ENCODE results near the gene CCNL2. TPM values are rescaled to one million over a fixed set of nuclear protein-coding genes. Genes with fewer than 3 reads are reported as not detected.

Gene CCNL2
- total RNA-seq, 1 experiment from 2014 or later, result 142 TPM

DNA sequence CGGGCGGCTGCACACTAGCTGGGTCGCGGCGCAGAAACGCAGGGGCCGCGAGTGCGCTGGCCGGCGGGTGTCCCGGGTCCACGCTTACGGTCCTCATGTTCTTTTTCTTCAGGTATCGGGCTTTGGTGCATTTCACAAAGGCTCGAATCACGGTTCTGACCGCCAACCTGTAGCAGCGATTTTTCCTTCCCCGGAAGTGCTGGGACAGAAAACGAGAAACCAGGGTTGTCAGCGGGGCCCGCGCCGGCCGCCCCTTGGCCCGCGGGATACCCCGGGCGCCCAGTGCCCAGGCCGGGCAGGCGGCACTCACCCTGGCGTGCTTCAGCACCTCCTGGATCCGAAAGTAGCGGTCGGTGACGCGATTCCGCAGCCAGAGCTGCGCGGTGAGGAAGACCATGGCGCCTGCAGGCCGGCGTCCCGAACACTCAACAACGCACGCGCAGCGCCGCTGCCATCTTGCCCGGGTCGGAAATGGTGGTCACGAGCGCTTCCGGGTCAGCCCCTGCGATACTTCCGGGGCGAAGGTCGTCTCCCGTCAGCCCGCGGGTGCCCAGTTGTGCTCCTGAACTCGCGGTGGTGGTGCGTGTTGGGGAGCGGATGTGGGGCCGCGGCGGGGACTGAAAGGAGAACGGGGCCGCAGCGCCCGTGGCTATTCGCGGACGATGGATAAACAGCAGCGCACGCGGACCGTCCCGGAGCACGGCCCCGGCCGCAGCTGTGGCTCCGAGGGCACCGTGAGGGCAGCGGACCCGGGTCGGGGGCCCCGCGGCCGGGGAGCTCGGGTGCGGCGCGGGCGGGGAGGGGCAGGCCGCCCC lies 7.9 kb upstream of the CCNL2 start, which contains the start of gene MRPL20 (continued):
- TF ChIP-seq, protein P1, sequence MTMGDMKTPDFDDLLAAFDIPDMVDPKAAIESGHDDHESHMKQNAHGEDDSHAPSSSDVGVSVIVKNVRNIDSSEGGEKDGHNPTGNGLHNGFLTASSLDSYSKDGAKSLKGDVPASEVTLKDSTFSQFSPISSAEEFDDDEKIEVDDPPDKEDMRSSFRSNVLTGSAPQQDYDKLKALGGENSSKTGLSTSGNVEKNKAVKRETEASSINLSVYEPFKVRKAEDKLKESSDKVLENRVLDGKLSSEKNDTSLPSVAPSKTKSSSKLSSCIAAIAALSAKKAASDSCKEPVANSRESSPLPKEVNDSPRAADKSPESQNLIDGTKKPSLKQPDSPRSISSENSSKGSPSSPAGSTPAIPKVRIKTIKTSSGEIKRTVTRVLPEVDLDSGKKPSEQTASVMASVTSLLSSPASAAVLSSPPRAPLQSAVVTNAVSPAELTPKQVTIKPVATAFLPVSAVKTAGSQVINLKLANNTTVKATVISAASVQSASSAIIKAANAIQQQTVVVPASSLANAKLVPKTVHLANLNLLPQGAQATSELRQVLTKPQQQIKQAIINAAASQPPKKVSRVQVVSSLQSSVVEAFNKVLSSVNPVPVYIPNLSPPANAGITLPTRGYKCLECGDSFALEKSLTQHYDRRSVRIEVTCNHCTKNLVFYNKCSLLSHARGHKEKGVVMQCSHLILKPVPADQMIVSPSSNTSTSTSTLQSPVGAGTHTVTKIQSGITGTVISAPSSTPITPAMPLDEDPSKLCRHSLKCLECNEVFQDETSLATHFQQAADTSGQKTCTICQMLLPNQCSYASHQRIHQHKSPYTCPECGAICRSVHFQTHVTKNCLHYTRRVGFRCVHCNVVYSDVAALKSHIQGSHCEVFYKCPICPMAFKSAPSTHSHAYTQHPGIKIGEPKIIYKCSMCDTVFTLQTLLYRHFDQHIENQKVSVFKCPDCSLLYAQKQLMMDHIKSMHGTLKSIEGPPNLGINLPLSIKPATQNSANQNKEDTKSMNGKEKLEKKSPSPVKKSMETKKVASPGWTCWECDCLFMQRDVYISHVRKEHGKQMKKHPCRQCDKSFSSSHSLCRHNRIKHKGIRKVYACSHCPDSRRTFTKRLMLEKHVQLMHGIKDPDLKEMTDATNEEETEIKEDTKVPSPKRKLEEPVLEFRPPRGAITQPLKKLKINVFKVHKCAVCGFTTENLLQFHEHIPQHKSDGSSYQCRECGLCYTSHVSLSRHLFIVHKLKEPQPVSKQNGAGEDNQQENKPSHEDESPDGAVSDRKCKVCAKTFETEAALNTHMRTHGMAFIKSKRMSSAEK (CRISPR knock-in tag; IDR thresholded peaks at IDR 0.05; ENCODE audit: borderline replicate concordance), result no peak
- TF ChIP-seq ZNF232 (CRISPR knock-in tag; IDR thresholded peaks at IDR 0.05), result peak; percentile 84
- TF ChIP-seq, protein P2, sequence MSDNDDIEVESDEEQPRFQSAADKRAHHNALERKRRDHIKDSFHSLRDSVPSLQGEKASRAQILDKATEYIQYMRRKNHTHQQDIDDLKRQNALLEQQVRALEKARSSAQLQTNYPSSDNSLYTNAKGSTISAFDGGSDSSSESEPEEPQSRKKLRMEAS (CRISPR knock-in tag; IDR thresholded peaks at IDR 0.05), result peak; percentile 96
- TF ChIP-seq, protein P3, sequence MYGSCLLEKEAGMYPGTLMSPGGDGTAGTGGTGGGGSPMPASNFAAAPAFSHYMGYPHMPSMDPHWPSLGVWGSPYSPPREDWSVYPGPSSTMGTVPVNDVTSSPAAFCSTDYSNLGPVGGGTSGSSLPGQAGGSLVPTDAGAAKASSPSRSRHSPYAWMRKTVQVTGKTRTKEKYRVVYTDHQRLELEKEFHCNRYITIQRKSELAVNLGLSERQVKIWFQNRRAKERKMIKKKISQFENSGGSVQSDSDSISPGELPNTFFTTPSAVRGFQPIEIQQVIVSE (CRISPR knock-in tag; IDR thresholded peaks at IDR 0.05; ENCODE audit: borderline replicate concordance), result no peak
- TF ChIP-seq SMAD4 (CRISPR knock-in tag; IDR thresholded peaks at IDR 0.05), result 0 out of 2 replicates have a peak, but pooled peaks have one; percentile 41
- TF ChIP-seq, protein P4, sequence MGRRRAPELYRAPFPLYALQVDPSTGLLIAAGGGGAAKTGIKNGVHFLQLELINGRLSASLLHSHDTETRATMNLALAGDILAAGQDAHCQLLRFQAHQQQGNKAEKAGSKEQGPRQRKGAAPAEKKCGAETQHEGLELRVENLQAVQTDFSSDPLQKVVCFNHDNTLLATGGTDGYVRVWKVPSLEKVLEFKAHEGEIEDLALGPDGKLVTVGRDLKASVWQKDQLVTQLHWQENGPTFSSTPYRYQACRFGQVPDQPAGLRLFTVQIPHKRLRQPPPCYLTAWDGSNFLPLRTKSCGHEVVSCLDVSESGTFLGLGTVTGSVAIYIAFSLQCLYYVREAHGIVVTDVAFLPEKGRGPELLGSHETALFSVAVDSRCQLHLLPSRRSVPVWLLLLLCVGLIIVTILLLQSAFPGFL (CRISPR knock-in tag; IDR thresholded peaks at IDR 0.05; ENCODE audit: borderline replicate concordance), result no peak
- TF ChIP-seq JUN (CRISPR knock-in tag; IDR thresholded peaks at IDR 0.05), result 0 out of 2 replicates have a peak, but pooled peaks have one; percentile 17
- 0 out of 2 replicates have a peak, but pooled peaks have one; percentile 13 for TF ChIP-seq ZNF121 (CRISPR knock-in tag; IDR thresholded peaks at IDR 0.05)
- TF ChIP-seq ERG (CRISPR knock-in tag; IDR thresholded peaks at IDR 0.05), result no peak
- no peak for TF ChIP-seq AR (CRISPR knock-in tag; IDR thresholded peaks at IDR 0.05)
- peak; percentile 99 for TF ChIP-seq FOXK1 (CRISPR knock-in tag; IDR thresholded peaks at IDR 0.05)
- no peak for TF ChIP-seq GTF2I (CRISPR knock-in tag; conservative IDR thresholded peaks at IDR 0.05)
- no peak; the same call in 1 of the 2 replicates for TF ChIP-seq CREB1 (CRISPR knock-in tag; IDR thresholded peaks at IDR 0.05)
- TF ChIP-seq ZNF512 (CRISPR knock-in tag; IDR thresholded peaks at IDR 0.05; ENCODE audit: borderline replicate concordance), result 0 out of 2 replicates have a peak, but pooled peaks have one; percentile 74
- TF ChIP-seq ATF3 (CRISPR knock-in tag; conservative IDR thresholded peaks at IDR 0.05), result no peak
- TF ChIP-seq, protein P5, sequence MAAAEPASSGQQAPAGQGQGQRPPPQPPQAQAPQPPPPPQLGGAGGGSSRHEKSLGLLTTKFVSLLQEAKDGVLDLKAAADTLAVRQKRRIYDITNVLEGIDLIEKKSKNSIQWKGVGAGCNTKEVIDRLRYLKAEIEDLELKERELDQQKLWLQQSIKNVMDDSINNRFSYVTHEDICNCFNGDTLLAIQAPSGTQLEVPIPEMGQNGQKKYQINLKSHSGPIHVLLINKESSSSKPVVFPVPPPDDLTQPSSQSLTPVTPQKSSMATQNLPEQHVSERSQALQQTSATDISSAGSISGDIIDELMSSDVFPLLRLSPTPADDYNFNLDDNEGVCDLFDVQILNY (CRISPR knock-in tag; IDR thresholded peaks at IDR 0.05), result peak; percentile 47; the same call in 1 of the 2 replicates
- TF ChIP-seq MYBL2 (CRISPR knock-in tag; IDR thresholded peaks at IDR 0.05), result peak; percentile 85
- peak; percentile 93 for TF ChIP-seq FOXP1 (CRISPR knock-in tag; IDR thresholded peaks at IDR 0.05; ENCODE audit: borderline replicate concordance)
- no peak for TF ChIP-seq NR3C1 (CRISPR knock-in tag; conservative IDR thresholded peaks at IDR 0.05; ENCODE audit: low read depth)
- peak; percentile 79 for TF ChIP-seq USF1 (CRISPR knock-in tag; IDR thresholded peaks at IDR 0.05)
- peak; percentile 61; the same call in 1 of the 2 replicates for TF ChIP-seq RELA (CRISPR knock-in tag; IDR thresholded peaks at IDR 0.05; ENCODE audit: borderline replicate concordance)
- peak; percentile 77 for TF ChIP-seq USF2 (CRISPR knock-in tag; IDR thresholded peaks at IDR 0.05)

Data from WTC11 (cell line).